ENCODE results near the gene WNK3.

The WNK3 gene

GRCh38 chrX:54237014-54237413, 120.8 kb downstream of the WNK3 start:
- no peak for DNase-seq

DNA sequence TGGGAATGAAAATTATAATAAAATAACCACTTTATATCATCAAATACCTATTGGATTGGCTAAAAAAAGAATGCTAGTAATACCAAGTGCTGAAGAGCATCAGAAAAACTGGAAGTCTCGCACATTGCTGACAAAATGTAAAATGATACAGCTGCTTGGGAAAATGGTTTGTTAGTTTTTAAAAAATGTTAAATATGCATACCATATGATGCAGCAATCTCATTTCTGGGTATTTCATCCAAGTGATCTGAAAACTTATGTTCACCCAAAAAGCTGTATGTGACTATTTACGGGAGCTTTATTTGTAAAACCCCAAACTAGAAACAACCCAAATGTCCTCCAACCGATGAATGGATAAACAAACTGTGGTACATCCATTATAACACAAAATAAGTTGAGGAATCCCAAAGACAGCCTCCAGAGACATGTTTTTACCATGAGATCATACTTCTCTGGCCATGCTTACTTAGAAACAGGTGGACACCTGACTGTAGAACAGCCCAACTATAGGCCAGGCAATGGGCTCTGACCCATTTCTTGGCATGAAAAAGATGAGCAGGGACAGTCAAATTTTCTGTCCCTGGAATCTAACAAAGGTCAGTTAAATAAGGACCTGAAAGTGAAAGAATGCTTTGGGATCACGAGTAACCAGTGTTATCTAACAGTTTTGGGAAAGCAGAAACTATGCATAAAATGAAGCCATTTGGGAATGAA, 127.3 kb downstream of the WNK3 start:
- DNase-seq: no peak

DNA sequence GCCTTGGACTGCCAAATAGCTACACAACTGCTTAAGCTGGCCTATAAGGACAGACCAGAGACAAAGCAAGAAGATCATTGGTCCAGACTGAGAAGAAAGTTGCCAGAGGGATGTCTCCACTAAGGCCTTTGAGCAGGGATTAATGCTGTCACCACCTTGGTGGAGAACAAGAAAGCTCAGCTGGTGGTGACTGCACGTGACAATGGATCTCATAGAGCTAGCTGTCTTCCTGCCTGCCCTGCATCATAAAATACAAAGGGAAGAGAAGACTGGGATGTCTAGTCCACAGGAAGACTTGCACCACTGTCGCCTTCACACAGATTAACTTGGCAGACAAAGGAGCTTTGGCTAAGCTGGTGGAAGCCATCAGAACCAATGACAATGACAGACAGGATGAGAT, 134.3 kb downstream of the WNK3 start:
- DNase-seq: no peak

DNA sequence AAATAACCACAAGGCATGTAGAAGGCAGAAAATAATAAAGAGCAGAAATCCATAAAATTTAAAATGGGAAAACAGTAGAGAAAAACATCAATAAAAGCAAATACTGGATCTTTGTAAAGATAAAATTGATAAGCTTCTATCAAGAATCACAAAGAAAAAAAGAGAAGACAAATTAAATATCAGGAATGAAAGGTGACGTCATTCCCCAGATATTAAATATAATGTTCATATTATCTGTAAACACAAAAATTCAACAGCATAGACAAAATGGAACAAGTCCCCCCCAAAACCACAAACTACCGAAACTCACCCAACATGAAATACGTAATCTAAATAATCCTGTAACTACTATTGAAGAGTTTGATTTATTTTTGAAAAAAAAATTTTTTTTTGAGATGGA, 144.2 kb downstream of the WNK3 start:
- DNase-seq: no peak

DNA sequence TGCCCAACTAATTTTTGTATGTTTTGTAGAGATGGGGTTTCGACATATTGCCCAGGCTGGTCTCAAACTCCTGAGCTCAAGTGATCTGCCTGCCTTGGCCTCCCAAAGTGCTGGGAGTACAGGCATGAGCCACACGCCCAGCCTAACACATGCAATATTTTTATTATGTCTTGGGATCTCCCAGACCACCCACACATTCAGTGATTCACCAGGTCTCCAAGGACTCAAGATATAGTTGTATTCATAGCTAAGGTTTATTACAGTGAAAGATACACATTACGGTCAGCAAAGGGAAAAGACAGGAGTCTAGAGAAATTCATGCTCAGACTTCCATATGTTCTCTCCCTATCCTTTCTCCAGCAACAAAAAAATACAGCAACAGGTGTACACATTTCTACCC, 149.3 kb downstream of the WNK3 start:
- no peak for DNase-seq

GRCh38 chrX:54198262-54198661, 159.6 kb downstream of the WNK3 start:
- DNase-seq: no peak

GRCh38 chrX:54194982-54195588, 162.8 kb downstream of the WNK3 start:
- no peak for DNase-seq

DNA sequence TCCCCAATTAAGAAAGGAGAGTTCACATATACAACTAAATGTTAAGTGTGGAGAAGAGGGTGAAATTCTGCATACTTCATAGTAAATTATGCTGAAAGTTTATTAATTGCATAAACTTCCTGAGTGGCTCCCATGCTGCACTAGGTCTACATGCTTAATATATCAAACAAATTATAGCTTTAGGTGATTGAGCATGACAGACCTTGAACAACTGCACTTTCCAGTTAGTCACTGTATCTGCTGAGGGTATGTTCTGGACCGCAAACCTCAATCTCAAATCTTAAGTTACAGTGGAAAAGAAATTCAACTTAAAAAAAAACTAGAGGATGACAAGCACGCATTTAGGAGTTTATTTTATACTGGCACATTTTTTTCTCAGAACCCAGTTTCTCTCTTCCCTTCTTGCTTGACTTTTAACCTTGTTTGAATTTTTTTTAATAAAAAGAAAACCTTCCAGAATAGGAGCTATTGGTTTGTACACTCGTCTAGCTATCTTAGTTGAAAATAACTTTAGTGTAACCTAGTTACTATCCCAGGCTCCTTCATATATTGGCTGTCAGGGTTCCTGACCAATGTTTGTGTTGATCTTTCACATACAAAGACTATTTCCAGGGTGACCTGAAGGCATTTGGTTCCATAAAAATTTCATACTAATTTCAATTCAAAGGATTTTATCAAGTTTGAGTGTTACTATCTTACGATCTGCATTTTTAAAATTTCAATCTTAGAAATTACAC, 164.6 kb downstream of the WNK3 start:
- no peak for DNase-seq

- DNase-seq: no peak
Measured at GRCh38 chrX:54184474-54184873, 173.4 kb downstream of the WNK3 start.

DNA sequence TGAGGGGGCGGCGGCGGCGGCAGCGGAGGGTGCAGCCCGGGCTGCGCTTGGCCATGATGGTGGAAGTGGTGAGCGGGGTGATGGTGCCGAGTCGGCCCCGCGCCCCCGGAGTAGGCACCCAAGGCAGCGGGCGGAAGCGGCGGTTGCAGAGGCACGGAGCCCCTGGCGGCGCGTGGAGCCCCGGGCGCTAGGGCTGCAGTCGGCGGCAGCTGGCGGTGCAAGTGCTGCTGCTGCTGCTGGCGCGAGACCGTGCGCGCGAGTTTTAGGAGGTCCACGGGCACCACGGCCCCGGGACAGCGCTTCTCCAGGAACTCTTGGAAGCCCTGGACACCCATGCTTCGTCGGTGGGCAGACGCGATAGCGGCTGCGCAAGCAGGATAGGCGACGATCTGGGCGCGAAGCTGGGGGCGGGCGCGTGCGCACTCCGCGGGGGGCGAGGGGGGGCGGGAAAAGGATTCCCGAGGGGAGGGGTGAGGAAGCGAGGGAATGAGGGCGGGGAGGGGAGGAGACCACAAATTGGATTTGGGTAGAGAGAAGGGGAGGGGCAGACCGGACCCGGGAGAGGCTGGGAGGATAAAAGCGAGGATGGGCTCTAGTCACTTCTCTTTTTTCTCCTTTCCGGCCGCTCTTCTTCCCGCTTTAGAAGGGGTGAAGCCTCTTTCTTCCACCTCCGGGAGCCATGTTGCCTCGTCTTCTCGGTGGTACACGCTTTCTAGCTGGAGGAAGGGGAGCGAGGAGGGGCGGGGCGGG, 174.8 kb downstream of the WNK3 start, which contains the start of gene FAM120C:
FAM120C (minus strand) TSS at position 391 of the 750 bp plus-strand sequence; CDS start at position 335, 56 bp downstream.
- DNase-seq: peak; percentile 69

DNA sequence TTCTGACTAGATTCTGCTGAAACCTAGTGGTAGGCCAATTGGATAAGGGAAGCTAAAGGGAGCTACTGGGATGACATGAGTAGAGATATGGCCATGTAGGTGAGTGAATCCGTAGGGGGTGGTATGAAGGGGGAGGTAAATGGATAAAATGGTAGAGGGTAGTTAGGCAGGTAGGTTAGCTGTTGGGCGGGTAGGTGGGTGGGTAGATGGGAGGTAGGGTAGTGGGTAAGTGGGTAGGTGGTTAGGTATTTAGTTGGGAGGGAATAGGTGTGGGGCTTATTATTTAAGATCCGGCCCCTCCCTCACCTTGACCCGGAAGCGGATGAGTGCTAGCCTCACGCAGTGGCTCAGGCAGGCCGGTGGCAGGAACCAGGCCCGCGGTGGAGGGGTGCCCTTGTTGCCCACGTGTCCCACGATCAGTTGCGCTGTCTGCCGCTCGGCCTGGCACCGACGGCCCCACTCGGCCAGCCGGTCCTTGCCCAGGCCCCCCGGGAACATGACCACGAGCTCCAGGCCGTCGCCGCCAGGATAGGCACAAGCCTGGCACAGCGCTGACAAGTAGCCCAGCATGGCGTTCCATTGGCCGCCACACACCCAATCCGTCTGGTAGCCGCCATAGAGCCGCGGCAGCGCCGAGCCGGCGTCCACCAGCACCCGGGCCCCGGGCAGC, 175.5 kb downstream of the WNK3 start:
- DNase-seq: peak; percentile 72

GRCh38 chrX:54181202-54181953, 176.5 kb downstream of the WNK3 start:
- DNase-seq: no peak

DNA sequence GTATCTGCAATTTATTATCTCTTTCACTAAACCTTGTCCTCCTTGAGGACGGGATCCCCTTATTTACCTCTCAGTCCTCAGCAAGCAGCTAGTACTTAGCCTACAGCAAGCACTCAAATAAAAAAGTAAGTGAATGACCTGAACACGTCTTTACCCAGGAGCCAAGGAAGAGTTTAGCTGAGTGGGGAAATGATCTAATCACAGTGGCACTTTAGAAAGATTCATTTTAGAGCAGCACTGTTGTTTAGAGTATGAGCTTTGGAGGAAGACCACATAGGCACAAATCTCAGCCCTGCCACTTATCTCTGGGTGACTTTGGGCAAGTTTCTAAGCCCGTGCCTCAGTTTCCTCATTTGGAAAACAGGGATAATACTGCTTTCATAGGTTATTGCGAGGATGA, 177.4 kb downstream of the WNK3 start:
- DNase-seq: no peak

DNA sequence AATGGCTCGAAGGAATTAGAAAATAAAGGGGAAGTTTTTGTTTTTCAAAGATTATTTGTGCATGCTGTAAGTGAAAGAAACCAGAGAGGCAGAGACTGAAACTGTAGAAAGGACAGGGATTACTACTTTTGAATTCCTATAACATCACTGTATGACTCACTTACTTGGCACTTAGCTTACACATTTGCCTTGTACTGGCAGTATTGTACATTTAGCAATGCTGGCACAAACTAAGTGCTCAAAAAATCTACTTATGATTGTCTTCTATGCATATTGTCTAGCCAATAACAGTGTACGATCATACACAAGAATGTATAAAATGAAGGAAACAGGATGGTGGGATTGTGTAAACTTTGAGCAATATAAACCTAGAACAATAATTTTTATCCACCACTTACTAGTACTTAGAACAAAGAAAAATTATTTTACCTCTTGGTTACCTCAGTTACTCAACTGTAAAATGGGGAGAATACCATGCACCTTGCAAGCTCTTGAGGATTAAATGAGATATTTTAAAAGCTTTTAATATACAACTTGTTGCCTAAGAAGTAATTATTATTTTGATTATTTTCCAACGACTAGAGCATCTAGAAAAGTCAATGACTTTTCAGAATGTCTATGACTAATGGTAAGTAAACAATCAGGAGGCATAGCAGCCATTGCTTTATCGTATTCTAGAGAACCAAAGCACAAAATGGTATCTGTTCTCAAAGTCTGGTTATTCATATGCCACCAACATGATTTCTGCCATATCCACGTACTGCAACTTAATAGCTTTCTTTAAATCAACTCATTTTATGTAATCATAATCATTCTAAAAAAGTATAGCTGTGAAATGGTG, 179.5 kb downstream of the WNK3 start:
- no peak for DNase-seq

DNA sequence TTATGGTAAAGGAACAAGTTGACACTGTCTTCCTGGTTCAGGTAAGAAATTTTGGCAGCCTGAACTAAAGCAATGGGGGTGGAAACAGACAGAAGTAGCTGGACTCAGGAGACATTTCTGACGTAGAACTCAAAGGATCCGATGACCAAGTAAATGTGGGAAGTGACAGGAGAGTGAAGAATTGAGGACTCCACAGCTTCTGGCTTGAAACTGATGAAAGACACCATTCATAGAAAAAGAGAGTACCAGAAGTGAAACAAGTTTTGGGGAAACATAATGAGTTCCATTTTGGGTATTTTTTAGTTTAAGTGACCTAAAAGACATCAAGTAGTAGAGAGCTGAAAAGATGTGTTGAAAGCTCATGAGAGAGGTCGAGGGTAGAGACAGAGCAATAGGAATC, 180.5 kb downstream of the WNK3 start:
- DNase-seq: no peak

- DNase-seq: no peak
Measured at GRCh38 chrX:54173791-54174190, 184.1 kb downstream of the WNK3 start.

GRCh38 chrX:54172455-54172854, 185.4 kb downstream of the WNK3 start:
- no peak for DNase-seq

DNA sequence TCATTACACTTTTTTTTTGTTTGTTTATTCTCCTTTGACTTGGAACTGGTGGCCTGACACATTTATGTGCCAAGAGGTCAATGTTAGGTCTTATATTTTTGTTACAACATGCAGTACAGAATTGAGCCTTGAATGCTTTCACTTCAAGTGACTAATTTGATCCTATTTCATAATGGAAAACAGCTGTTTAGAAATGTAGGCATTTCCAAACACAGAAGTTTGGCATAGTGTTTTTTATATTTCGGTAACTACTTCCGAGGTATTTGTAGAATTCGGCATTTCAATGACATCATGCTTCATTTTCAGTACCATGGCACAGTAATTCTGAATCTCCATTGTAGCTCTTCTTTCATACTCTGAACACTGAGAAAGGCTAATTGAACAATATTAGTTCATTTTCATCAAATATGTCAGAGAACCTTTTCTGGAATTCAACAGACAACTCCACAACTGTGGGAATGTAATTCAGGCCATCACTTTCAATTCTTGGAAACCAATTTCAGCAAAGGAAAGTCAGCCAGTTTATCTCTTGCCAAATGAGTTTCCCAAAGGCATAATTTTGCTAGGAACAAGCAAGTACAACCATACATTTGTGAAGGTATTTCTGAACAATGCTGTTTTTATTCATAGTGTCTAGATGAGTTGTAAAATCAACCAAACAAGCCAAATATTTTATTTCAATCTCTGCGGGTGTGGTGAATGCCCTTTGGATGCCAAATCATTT, 186.2 kb downstream of the WNK3 start:
- DNase-seq: no peak

GRCh38 chrX:54171091-54171490, 186.8 kb downstream of the WNK3 start:
- no peak for DNase-seq

DNA sequence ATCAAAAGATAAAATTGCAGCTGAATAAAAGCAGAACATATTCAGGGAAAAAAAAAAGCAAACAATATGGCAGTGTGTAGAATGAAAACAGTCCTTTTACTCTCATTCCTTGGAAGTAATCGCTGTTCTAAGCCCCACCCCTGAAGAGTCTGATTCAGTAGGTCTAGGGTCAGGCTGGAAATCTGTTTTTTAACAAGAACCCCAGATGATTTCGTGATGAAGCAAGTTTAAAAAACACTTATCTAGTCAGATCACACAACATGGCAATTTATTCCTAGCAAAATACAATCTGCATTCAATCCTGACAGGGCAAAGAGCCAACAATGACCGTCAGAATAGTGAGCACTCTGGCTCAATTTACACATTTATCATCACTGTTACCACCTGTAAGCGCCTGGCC, 190.9 kb downstream of the WNK3 start:
- DNase-seq: no peak
